H1 (cell line): ENCODE data around the gene SRSF6. TPM values are rescaled to one million over a fixed set of nuclear protein-coding genes. Genes with fewer than 3 reads are reported as not detected.

Experiments used
- CTCF ChIA-PET: fragments of 300-600 bp; sonication (Branson Sonifier 250); formaldehyde crosslinking; loops from one replicate; lab custom pipeline; 2021; ENCODE audit not compliant: partially characterized antibody; lab: Charles Lee
- POLR2A ChIA-PET: fragments of 300-600 bp; sonication (Branson Sonifier 250); formaldehyde crosslinking; loops from one replicate; lab custom pipeline; 2021; ENCODE audit warnings: inconsistent platforms; ENCODE audit not compliant: partially characterized antibody; lab: Charles Lee
- DNase-seq, 2 experiments: peaks; one replicate each; pipeline versions ENCODE4 v3.0.0 to v3.0.0-alpha.2; 2010 to 2022; ENCODE audit warnings: low spot score in 2 of 2, low read depth in 1 of 2, mixed read lengths in 1 of 2
- FAIRE-seq: peaks from 2 replicates; lab custom pipeline; 2011; peaks lifted over from hg19 to GRCh38; lab: Jason Lieb, UNC
- H2AFZ ChIP-seq: 2 replicates; pipeline ENCODE4 v1.8.1; 2012; ENCODE audit warnings: low read length, inconsistent platforms
- H2AK5ac ChIP-seq: 2 replicates; pipeline ENCODE4 v1.6.1; 2013; ENCODE audit warnings: low read depth, low read length
- H2BK120ac ChIP-seq: replicated peaks from 2 replicates; pipeline ENCODE3; 2013; ENCODE audit warnings: low read depth, low read length, inconsistent platforms
- H2BK12ac ChIP-seq: 2 replicates; pipeline ENCODE4 v1.6.1; 2013; ENCODE audit warnings: low read depth, low read length
- H2BK15ac ChIP-seq: 2 replicates; pipeline ENCODE4 v1.6.1; 2013; ENCODE audit warnings: low read length
- H2BK20ac ChIP-seq: 2 replicates; pipeline ENCODE4 v1.6.1; 2013; ENCODE audit warnings: low read length
- H2BK5ac ChIP-seq: 2 replicates; pipeline ENCODE4 v1.6.1; 2013; ENCODE audit warnings: low read depth, low read length
- H3K14ac ChIP-seq: 2 replicates; pipeline ENCODE4 v1.6.1; 2013; ENCODE audit warnings: inconsistent platforms; ENCODE audit not compliant: insufficient read length
- H3K18ac ChIP-seq: 2 replicates; pipeline ENCODE4 v1.6.1; 2013; ENCODE audit warnings: low read length; ENCODE audit errors: extremely low read depth
- H3K23ac ChIP-seq: 2 replicates; pipeline ENCODE4 v1.6.1; 2013; ENCODE audit warnings: inconsistent platforms; ENCODE audit not compliant: insufficient read length
- H3K23me2 ChIP-seq: 2 replicates; pipeline ENCODE4 v1.6.1; 2013; ENCODE audit warnings: low read depth, low read length
- H3K27ac ChIP-seq: 2 replicates; pipeline ENCODE4 v1.6.1; 2011; ENCODE audit warnings: low read depth, low read length, inconsistent platforms
- H3K27me3 ChIP-seq, 4 experiments: replicated peaks in 1 of 4; 1 replicate in 1 of 4; 2 replicates in 3 of 4; pipeline versions ENCODE4 v1.6.1 to v1.8.1; 2011 to 2013; ENCODE audit warnings: low read length in 3 of 4, mild to moderate bottlenecking in 3 of 4, inconsistent platforms in 2 of 4, mixed read lengths in 2 of 4, moderate library complexity in 1 of 4; ENCODE audit not compliant: control insufficient read depth in 3 of 4, insufficient read depth in 3 of 4; ENCODE audit errors: extremely low read depth in 1 of 4
- H3K36me3 ChIP-seq, 4 experiments: 2 replicates each; pipeline versions ENCODE4 v1.6.1 to v1.8.1; 2011 to 2013; ENCODE audit warnings: mild to moderate bottlenecking in 4 of 4, low read length in 3 of 4, moderate library complexity in 2 of 4, control low read depth in 1 of 4, inconsistent platforms in 1 of 4; ENCODE audit not compliant: insufficient read depth in 4 of 4, control insufficient read depth in 2 of 4
- H3K4ac ChIP-seq: replicated peaks from 2 replicates; pipeline ENCODE3; 2013; ENCODE audit warnings: low read length, low read depth, mixed read lengths, inconsistent platforms; ENCODE audit not compliant: insufficient read length
- H3K4me1 ChIP-seq, 4 experiments: replicated peaks in 1 of 4; 1 replicate in 1 of 4; 2 replicates in 3 of 4; pipeline versions ENCODE4 v1.6.1 to v1.8.1; 2011 to 2013; ENCODE audit warnings: low read length in 3 of 4, inconsistent platforms in 2 of 4, mixed read lengths in 1 of 4; ENCODE audit not compliant: insufficient read depth in 4 of 4, control insufficient read depth in 3 of 4
- H3K4me2 ChIP-seq, 2 experiments: 2 replicates each; pipeline versions ENCODE4 v1.6.1 to v1.8.1; 2011 to 2013; ENCODE audit warnings: low read depth in 2 of 2, low read length in 2 of 2, control low read depth in 1 of 2, inconsistent platforms in 1 of 2, mild to moderate bottlenecking in 1 of 2; ENCODE audit not compliant: insufficient read depth in 1 of 2
- H3K4me3 ChIP-seq, 4 experiments: fragments of 200-600, 300-600 bp in 1 of 4; sonication (generic), shearing (Covaris generic), sonication (Bioruptor Twin) in 1 of 4; 2 replicates each; pipeline versions ENCODE4 v1.5.1 to v1.8.1; 2011 to 2016; ENCODE audit warnings: low read length in 4 of 4, low read depth in 3 of 4, control low read depth in 2 of 4, inconsistent platforms in 2 of 4, mild to moderate bottlenecking in 2 of 4, mixed read lengths in 1 of 4, moderate library complexity in 1 of 4; ENCODE audit not compliant: insufficient read depth in 2 of 4; ENCODE audit errors: extremely low read depth in 1 of 4
- H3K56ac ChIP-seq: replicated peaks from 2 replicates; pipeline ENCODE3; 2013; ENCODE audit warnings: low read depth, mild to moderate bottlenecking, mixed read lengths, low read length, inconsistent platforms; ENCODE audit not compliant: insufficient read length
- H3K79me1 ChIP-seq: 2 replicates; pipeline ENCODE4 v1.6.1; 2013; ENCODE audit warnings: low read depth, low read length, control low read depth
- H3K79me2 ChIP-seq, 2 experiments: 2 replicates each; pipeline versions ENCODE4 v1.6.1 to v1.8.1; 2012 to 2013; ENCODE audit warnings: low read length in 2 of 2, mild to moderate bottlenecking in 2 of 2, inconsistent platforms in 1 of 2; ENCODE audit not compliant: insufficient read depth in 2 of 2, control insufficient read depth in 1 of 2
- H3K9ac ChIP-seq, 4 experiments: replicated peaks in 1 of 4; 1 replicate in 1 of 4; 2 replicates in 3 of 4; pipeline versions ENCODE4 v1.6.1 to v1.8.1; 2011 to 2013; ENCODE audit warnings: low read depth in 3 of 4, low read length in 3 of 4, control low read depth in 2 of 4, mild to moderate bottlenecking in 2 of 4, moderate library complexity in 2 of 4, inconsistent platforms in 1 of 4; ENCODE audit errors: extremely low read depth in 1 of 4
- H3K9me3 ChIP-seq, 2 experiments: 2 replicates each; pipeline versions ENCODE4 v1.6.1 to v1.8.1; 2012 to 2013; ENCODE audit warnings: mild to moderate bottlenecking in 2 of 2, moderate library complexity in 2 of 2, control low read depth in 1 of 2, inconsistent platforms in 1 of 2, low read depth in 1 of 2, low read length in 1 of 2, mixed read lengths in 1 of 2; ENCODE audit not compliant: insufficient read depth in 2 of 2
- H4K20me1 ChIP-seq, 2 experiments: replicated peaks in 1 of 2; 2 replicates each; pipeline versions ENCODE3 to v1.8.1; 2011 to 2013; ENCODE audit warnings: inconsistent platforms in 2 of 2, low read length in 2 of 2, mild to moderate bottlenecking in 1 of 2; ENCODE audit not compliant: insufficient read depth in 2 of 2, control insufficient read depth in 1 of 2
- H4K5ac ChIP-seq: 2 replicates; pipeline ENCODE4 v1.6.1; 2013; ENCODE audit warnings: low read length, low read depth, mixed read lengths, inconsistent platforms; ENCODE audit not compliant: insufficient read length
- H4K8ac ChIP-seq: 2 replicates; pipeline ENCODE4 v1.8.0; 2013; ENCODE audit warnings: mild to moderate bottlenecking, moderate library complexity, low read length, inconsistent platforms; ENCODE audit not compliant: insufficient read depth; ENCODE audit errors: extremely low read depth
- H4K91ac ChIP-seq: replicated peaks from 2 replicates; pipeline ENCODE3; 2013; ENCODE audit warnings: low read length, mixed read lengths, inconsistent platforms; ENCODE audit not compliant: insufficient read length
- ASH2L ChIP-seq: fragments of 200-600, 300-600 bp; sonication (generic); IDR thresholded peaks from one replicate; pipeline ENCODE4 v1.7.1; 2017; ENCODE audit warnings: low read length
- ATF3 ChIP-seq: IDR thresholded peaks from 2 replicates; pipeline ENCODE4 v1.6.1; 2011; ENCODE audit warnings: low read depth, mild to moderate bottlenecking, low read length; ENCODE audit not compliant: insufficient read depth
- CHD1 ChIP-seq: IDR thresholded peaks from 2 replicates; pipeline ENCODE4 v1.6.1; 2012; ENCODE audit warnings: low read depth, low read length, improper control_type of control experiment
- CHD2 ChIP-seq: IDR thresholded peaks from 2 replicates; pipeline ENCODE4 v1.6.1; 2012; ENCODE audit warnings: low read length, improper control_type of control experiment
- CTCF ChIP-seq, 3 experiments: IDR thresholded peaks; 1 replicate in 2 of 3; 2 replicates in 1 of 3; pipeline versions ENCODE4 v1.5.1 to v1.6.1; 2011; ENCODE audit warnings: low read length in 3 of 3, mild to moderate bottlenecking in 3 of 3, inconsistent platforms in 2 of 3, low read depth in 1 of 3, moderate library complexity in 1 of 3; ENCODE audit not compliant: insufficient read depth in 1 of 3; ENCODE audit errors: control extremely low read depth in 1 of 3
- EP300 ChIP-seq, 2 experiments: IDR thresholded peaks; 1 replicate in 1 of 2; 2 replicates in 1 of 2; pipeline ENCODE4 v1.6.1; 2011 to 2012; ENCODE audit warnings: low read depth in 2 of 2, low read length in 2 of 2, mild to moderate bottlenecking in 2 of 2, borderline replicate concordance in 1 of 2, inconsistent platforms in 1 of 2, moderate library complexity in 1 of 2
- KDM5A ChIP-seq: fragments of 200-600 bp; IDR thresholded peaks from 2 replicates; pipeline ENCODE4 v1.7.1; 2012; ENCODE audit warnings: mild to moderate bottlenecking, low read length, inconsistent platforms, mixed read lengths
- MAFK ChIP-seq: IDR thresholded peaks from 2 replicates; pipeline ENCODE4 v1.6.1; 2012; ENCODE audit warnings: low read depth, mild to moderate bottlenecking, improper control_type of control experiment, low read length
- POLR2A ChIP-seq, 2 experiments: IDR thresholded peaks; 1 replicate in 1 of 2; 2 replicates in 1 of 2; pipeline ENCODE4 v1.6.1; 2011; ENCODE audit warnings: low read depth in 2 of 2, low read length in 2 of 2, mild to moderate bottlenecking in 2 of 2; ENCODE audit errors: control extremely low read depth in 1 of 2
- TCF12 ChIP-seq: IDR thresholded peaks from 2 replicates; pipeline ENCODE4 v1.6.1; 2011; ENCODE audit warnings: low read depth, mild to moderate bottlenecking, low read length
- WGBS, 2 experiments: shearing (Covaris generic) in 1 of 2; methylation state at CpG; one replicate each; pipeline versions ENCODE4 v1.1.6 to v1.1.7; 2013 to 2015; ENCODE audit warnings: low lambda C conversion rate in 2 of 2, mixed read lengths in 2 of 2, inconsistent platforms in 1 of 2, low coverage in 1 of 2, missing lambda C conversion rate in 1 of 2; ENCODE audit not compliant: insufficient replicate concordance in 2 of 2, insufficient coverage in 1 of 2, insufficient read length in 1 of 2; ENCODE audit errors: extremely low coverage in 1 of 2, missing lambda C conversion rate in 1 of 2; 5-methylcytosine and 5-hydroxymethylcytosine counted together
- polyA plus RNA-seq, 7 experiments: library from polyadenylated mRNA; depleted of rRNA in 3 of 7; stranded (reverse) in 5 of 7; unstranded in 2 of 7; fragments of >200 nt in 5 of 7; fragments of 200-250 nt in 2 of 7; gene quantifications; 1 replicate in 5 of 7; 2 replicates in 1 of 7; 4 replicates in 1 of 7; pipeline versions ENCODE4 v1.2.1 to v1.2.3, GENCODE V29; 2011 to 2013; ENCODE audit warnings: missing spikeins in 2 of 7, mixed read lengths in 2 of 7
- total RNA-seq: library from RNA; stranded (reverse); fragmentation: NEBNext Ultra II Directional; extraction: Animal tissue kit (Norgen Biotek cat#: 25700); gene quantifications from 2 replicates; pipeline ENCODE4 v1.2.1, GENCODE V29; 2021

The SRSF6 gene
- total and polyA plus RNA-seq, 2 of the 8 experiments (the other 6 are each of a cell fraction or from before 2014, with no cell fraction given), result 48.0 to 171 TPM

GRCh38 chr20:43415661-43416430, 41.9 kb upstream of the SRSF6 start:
- Histone ChIP-seq H3K36me3 (no peaks in the 10 kb centered on the region), H2BK20ac (no peak overlapping the region), H3K9me3 (peaks cover 0 to 10% of the 10 kb centered on the region in 2 experiments), H3K56ac (no peak overlapping the region), H2AK5ac (no peak overlapping the region), H3K27ac (no peak overlapping the region), H3K4ac (no peak overlapping the region), H3K14ac (no peak overlapping the region), H2AFZ (peak overlapping the region; percentile 88), H3K4me1 (peaks cover 0 to 3% (median 2%) of the 10 kb centered on the region in 4 experiments; a peak in 4 of 7 replicates), H4K8ac (peak overlapping the region; percentile 71; the same call in 1 of the 2 replicates), H2BK120ac (no peak overlapping the region), H3K79me1 (no peaks in the 10 kb centered on the region), H4K91ac (no peak overlapping the region), H2BK12ac (0 out of 2 replicates have a peak overlapping the region, but pooled peaks have one; percentile 9), H4K5ac (no peak overlapping the region), H3K23ac (no peak overlapping the region), H2BK15ac (no peak overlapping the region), H3K4me2 (no peak overlapping the region), H3K18ac (peak overlapping the region; percentile 6; the same call in 1 of the 2 replicates), H2BK5ac (no peak overlapping the region), H3K27me3 (no peaks in the 10 kb centered on the region), H3K79me2 (no peaks in the 10 kb centered on the region), H3K23me2 (no peaks in the 10 kb centered on the region), H3K4me3 (no peak overlapping the region), H3K9ac (no peak overlapping the region), H4K20me1 (no peaks in the 10 kb centered on the region)
- WGBS, 2 experiments, result 81% methylated on average over 12 of the region's 12 CpGs; no CpG with 5 or more reads in 1 of the 2 experiments
- DNase-seq (no peak), FAIRE-seq (no peak)
- CTCF ChIA-PET, result interaction anchor here (0.6 to 2.5 kb wide), 3 partner anchors 11 to 767 kb away, joined by 3 to 6 read pairs (median 5); no protein-coding TSS in a partner anchor
- POLR2A ChIA-PET, result no interaction called here
- TF ChIP-seq CHD2 (no peak), EP300 (IDR thresholded peaks at IDR 0.05; ENCODE audit: borderline replicate concordance in 1 of 2, low read depth in 2 of 2, low read length in 2 of 2) (no peak), ATF3 (no peak), KDM5A (no peak), CHD1 (no peak), TCF12 (no peak), MAFK (no peak), ASH2L (no peak), CTCF (IDR thresholded peaks at IDR 0.05; ENCODE audit: control extremely low read depth in 1 of 3, insufficient read depth in 1 of 3, low read depth in 1 of 3, low read length in 3 of 3) (no peak), POLR2A (IDR thresholded peaks at IDR 0.05; ENCODE audit: control extremely low read depth in 1 of 2, low read depth in 2 of 2, low read length in 2 of 2) (no peak)
